Kidney (tissue), 14 donors: ENCODE results near the gene SLC25A15. TPM values are rescaled to one million over a fixed set of nuclear protein-coding genes. Genes with fewer than 3 reads are reported as not detected.

Experiments
- DNase-seq, 5 donors: peaks; one replicate each; pipeline ENCODE4 v3.0.0-alpha.2; 2013 to 2020
- FAIRE-seq: peaks from 2 replicates; lab custom pipeline; 2012; peaks lifted over from hg19 to GRCh38; lab: Jason Lieb, UNC
- H3K27ac ChIP-seq, 2 donors: one replicate each; pipeline ENCODE4 v1.7.0; 2013; ENCODE audit warnings: low read depth in 2 of 2, low read length in 2 of 2, inconsistent platforms in 1 of 2
- H3K27me3 ChIP-seq: one replicate; pipeline ENCODE4 v1.7.1; 2013; ENCODE audit warnings: low read length, inconsistent platforms; ENCODE audit not compliant: control insufficient read depth, insufficient read depth
- H3K36me3 ChIP-seq, 3 donors: one replicate each; pipeline versions ENCODE4 v1.7.0 to v1.7.1; 2013; ENCODE audit warnings: low read length in 3 of 3, control low read depth in 1 of 3, inconsistent platforms in 1 of 3; ENCODE audit not compliant: insufficient read depth in 3 of 3, control insufficient read depth in 2 of 3
- H3K4me1 ChIP-seq, 3 donors: one replicate each; pipeline versions ENCODE4 v1.7.0 to v1.7.1; 2013; ENCODE audit warnings: low read length in 3 of 3, inconsistent platforms in 1 of 3, low read depth in 1 of 3; ENCODE audit not compliant: control insufficient read depth in 2 of 3, insufficient read depth in 2 of 3
- H3K4me3 ChIP-seq, 3 donors: one replicate each; pipeline versions ENCODE4 v1.7.0 to v1.8.1; 2013; ENCODE audit warnings: low read length in 3 of 3, control low read depth in 1 of 3, inconsistent platforms in 1 of 3
- H3K9ac ChIP-seq, 3 donors: one replicate each; pipeline versions ENCODE4 v1.7.0 to v1.7.1; 2013; ENCODE audit warnings: low read length in 3 of 3, control low read depth in 1 of 3, inconsistent platforms in 1 of 3
- H3K9me3 ChIP-seq, 3 donors: one replicate each; pipeline versions ENCODE4 v1.7.0 to v1.7.1; 2013; ENCODE audit warnings: low read length in 3 of 3, control low read depth in 1 of 3, inconsistent platforms in 1 of 3; ENCODE audit not compliant: control insufficient read depth in 2 of 3, insufficient read depth in 1 of 3
- CTCF ChIP-seq: IDR thresholded peaks from 3 replicates; pipeline ENCODE4 v1.5.1; 2012; ENCODE audit warnings: mild to moderate bottlenecking, moderate library complexity, borderline replicate concordance; ENCODE audit not compliant: insufficient read depth; ENCODE audit errors: extremely low read depth
- intact Hi-C: fragments of 100-400 bp; cut with DNase I; formaldehyde crosslinking; loops from one replicate; pipeline ENCODE4 v1.11.1; 2022
- polyA plus RNA-seq: library from polyadenylated mRNA; stranded (reverse); fragments of 350-450 nt; fragmentation: Illumina TruSeq; extraction: RNeasy Lipid Tissue Mini Kit (QIAGEN cat#74804); gene quantifications from one replicate; pipeline ENCODE4 v1.2.3, GENCODE V29; 2014; ENCODE audit warnings: low read depth, low replicate concordance; ENCODE audit not compliant: insufficient read depth
- total RNA-seq: library from RNA; stranded (reverse); fragmentation: NEBNext Ultra II Directional; extraction: Animal tissue kit (Norgen Biotek cat#: 25700); gene quantifications from one replicate; pipeline ENCODE4 v1.2.1, GENCODE V29; 2021
- donor health status: control.
- donor health status: control.
- donor health status: control.
- donor health status: control.
- donor health status: control.
- donor health status: DM: yes; HTN: yes; CAD: no.
- donor health status: Normal renal cell carcinoma (clear cell type).

Gene SLC25A15
- total and polyA plus RNA-seq, 2 donors from 2014 or later = 5.4 to 7.7 TPM

- peaks cover 0 to 32% (median 17%) of the 10 kb centered on the region in 3 donors for H3K36me3 ChIP-seq
- no peak overlapping the region for H3K27ac ChIP-seq
- FAIRE-seq = no peak
- no peaks in the 10 kb centered on the region for H3K4me1 ChIP-seq
- no peak for TF ChIP-seq CTCF
- no peak for DNase-seq
- no peaks in the 10 kb centered on the region for H3K9me3 ChIP-seq
- intact Hi-C loops = no loop called here
- H3K27me3 ChIP-seq = no peaks in the 10 kb centered on the region
- H3K9ac ChIP-seq = no peak overlapping the region
- no peak overlapping the region for H3K4me3 ChIP-seq
These were observed 13.9 kb downstream of the SLC25A15 start for GRCh38 chr13:40803316-40803715.

- H3K4me1 ChIP-seq = no peaks in the 10 kb centered on the region
- H3K27ac ChIP-seq = no peak overlapping the region
- TF ChIP-seq CTCF = no peak
- DNase-seq (no peak), FAIRE-seq (no peak)
- H3K4me3 ChIP-seq = no peak overlapping the region
- intact Hi-C loops = no loop called here
- H3K27me3 ChIP-seq = no peaks in the 10 kb centered on the region
- H3K9me3 ChIP-seq = no peaks in the 10 kb centered on the region
- H3K9ac ChIP-seq = no peak overlapping the region
- peaks cover 0 to 15% (median 12%) of the 10 kb centered on the region in 3 donors for H3K36me3 ChIP-seq
These were observed 16.8 kb downstream of the SLC25A15 start for GRCh38 chr13:40806241-40806640.

GRCh38 chr13:40809471-40809870, 20.1 kb downstream of the SLC25A15 start:
- Histone ChIP-seq H3K9me3 (no peaks in the 10 kb centered on the region), H3K4me1 (no peaks in the 10 kb centered on the region), H3K9ac (no peak overlapping the region), H3K4me3 (no peak overlapping the region), H3K36me3 (peaks cover 0 to 15% (median 15%) of the 10 kb centered on the region in 3 donors), H3K27me3 (no peaks in the 10 kb centered on the region), H3K27ac (no peak overlapping the region)
- DNase-seq (no peak), FAIRE-seq (no peak)
- intact Hi-C loops = no loop called here
- no peak for TF ChIP-seq CTCF

GRCh38 chr13:40812102-40812501, 22.7 kb downstream of the SLC25A15 start:
- Histone ChIP-seq H3K4me3 (no peak overlapping the region), H3K9me3 (no peaks in the 10 kb centered on the region), H3K9ac (no peak overlapping the region), H3K27ac (no peak overlapping the region), H3K4me1 (no peaks in the 10 kb centered on the region), H3K36me3 (peaks cover 0 to 8% (median 0%) of the 10 kb centered on the region in 3 donors), H3K27me3 (no peaks in the 10 kb centered on the region)
- no peak for TF ChIP-seq CTCF
- FAIRE-seq = no peak
- DNase-seq = no peak
- intact Hi-C loops = no loop called here
